Measurements from ENCODE around the gene TLK2.

DNA sequence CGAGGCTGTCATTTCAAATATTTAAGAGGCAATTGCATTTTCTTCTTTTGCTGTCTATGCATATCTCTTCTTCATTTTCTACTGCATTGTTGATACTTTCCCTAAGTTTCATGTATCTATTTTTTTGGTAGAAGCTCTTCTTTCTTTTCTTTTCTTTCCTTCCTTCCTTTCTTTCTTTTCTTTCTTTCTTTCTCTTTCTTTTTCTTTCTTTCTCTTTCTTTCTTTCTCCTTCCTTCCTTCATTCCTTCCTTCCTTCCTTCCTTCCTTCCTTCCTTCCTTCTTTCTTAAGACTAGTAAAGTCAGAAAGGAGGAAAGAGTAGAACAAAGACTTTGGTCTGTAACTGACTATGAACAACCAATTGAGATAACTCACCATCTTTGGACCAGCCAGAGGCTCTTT is 182.7 kb downstream of the TLK2 start:
- TF ChIP-seq, protein P1, sequence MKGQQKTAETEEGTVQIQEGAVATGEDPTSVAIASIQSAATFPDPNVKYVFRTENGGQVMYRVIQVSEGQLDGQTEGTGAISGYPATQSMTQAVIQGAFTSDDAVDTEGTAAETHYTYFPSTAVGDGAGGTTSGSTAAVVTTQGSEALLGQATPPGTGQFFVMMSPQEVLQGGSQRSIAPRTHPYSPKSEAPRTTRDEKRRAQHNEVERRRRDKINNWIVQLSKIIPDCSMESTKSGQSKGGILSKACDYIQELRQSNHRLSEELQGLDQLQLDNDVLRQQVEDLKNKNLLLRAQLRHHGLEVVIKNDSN (IDR thresholded peaks at IDR 0.05) = no peak
- TF ChIP-seq NFIC (IDR thresholded peaks at IDR 0.05) (no peak), TCF12 (IDR thresholded peaks at IDR 0.05; ENCODE audit: low read depth) (no peak)
- TF ChIP-seq, protein P2, sequence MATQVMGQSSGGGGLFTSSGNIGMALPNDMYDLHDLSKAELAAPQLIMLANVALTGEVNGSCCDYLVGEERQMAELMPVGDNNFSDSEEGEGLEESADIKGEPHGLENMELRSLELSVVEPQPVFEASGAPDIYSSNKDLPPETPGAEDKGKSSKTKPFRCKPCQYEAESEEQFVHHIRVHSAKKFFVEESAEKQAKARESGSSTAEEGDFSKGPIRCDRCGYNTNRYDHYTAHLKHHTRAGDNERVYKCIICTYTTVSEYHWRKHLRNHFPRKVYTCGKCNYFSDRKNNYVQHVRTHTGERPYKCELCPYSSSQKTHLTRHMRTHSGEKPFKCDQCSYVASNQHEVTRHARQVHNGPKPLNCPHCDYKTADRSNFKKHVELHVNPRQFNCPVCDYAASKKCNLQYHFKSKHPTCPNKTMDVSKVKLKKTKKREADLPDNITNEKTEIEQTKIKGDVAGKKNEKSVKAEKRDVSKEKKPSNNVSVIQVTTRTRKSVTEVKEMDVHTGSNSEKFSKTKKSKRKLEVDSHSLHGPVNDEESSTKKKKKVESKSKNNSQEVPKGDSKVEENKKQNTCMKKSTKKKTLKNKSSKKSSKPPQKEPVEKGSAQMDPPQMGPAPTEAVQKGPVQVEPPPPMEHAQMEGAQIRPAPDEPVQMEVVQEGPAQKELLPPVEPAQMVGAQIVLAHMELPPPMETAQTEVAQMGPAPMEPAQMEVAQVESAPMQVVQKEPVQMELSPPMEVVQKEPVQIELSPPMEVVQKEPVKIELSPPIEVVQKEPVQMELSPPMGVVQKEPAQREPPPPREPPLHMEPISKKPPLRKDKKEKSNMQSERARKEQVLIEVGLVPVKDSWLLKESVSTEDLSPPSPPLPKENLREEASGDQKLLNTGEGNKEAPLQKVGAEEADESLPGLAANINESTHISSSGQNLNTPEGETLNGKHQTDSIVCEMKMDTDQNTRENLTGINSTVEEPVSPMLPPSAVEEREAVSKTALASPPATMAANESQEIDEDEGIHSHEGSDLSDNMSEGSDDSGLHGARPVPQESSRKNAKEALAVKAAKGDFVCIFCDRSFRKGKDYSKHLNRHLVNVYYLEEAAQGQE (IDR thresholded peaks at IDR 0.05; ENCODE audit: low read depth) = no peak

Measured in Ishikawa (cell line).